ENCODE data around the gene SIX5. TPM values are rescaled to one million over a fixed set of nuclear protein-coding genes. Genes with fewer than 3 reads are reported as not detected.

SIX5 gene
- total and polyA plus RNA-seq, 2 donors, result 1.7 to 7.0 TPM

DNA sequence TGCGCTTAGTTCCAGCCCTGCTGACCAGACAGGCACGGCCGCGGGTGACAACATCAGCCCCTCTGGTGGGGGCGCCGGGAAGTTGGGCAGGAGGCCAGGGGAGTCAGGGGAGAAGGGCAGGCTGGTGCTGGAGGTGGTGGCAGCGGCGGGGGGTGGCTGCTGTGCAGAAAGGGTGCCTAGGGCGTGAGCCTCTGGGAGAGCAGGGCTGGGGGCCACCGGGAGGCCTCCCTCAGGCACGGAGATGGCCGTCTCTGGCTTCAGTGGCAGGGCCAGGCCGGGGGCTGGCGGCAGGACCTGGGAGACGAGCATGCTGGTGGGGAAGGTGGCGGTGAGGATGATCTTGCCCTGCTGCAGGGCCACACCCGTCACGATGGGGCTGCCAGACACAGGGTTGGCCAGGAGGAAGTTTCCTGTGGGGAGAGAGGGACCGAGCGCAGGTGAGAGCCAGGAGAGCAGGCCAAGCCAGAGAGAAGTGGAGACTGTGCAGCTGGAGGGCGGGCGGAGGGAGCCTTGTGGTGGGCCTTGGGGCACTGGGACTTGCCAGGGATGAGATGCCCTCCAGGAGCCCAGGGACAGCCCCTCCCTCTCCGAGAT is 3.3 kb downstream of the SIX5 start:
- 95% methylated on average over 23 of the region's 23 CpGs for whole genome bisulfite sequencing
- no peak overlapping the region for H3K4me3 ChIP-seq (ENCODE audit: low read length in 2 of 2)
- H3K4me1 ChIP-seq (ENCODE audit: control insufficient read depth in 2 of 2, insufficient read depth in 2 of 2, low read length in 2 of 2), result peaks cover 7 to 26% of the 10 kb centered on the region in 2 donors
- peaks cover 38 to 78% of the 10 kb centered on the region in 2 donors for H3K27me3 ChIP-seq (ENCODE audit: control insufficient read depth in 2 of 2, insufficient read depth in 1 of 2, low read length in 1 of 2)
- no peaks in the 10 kb centered on the region for H3K9me3 ChIP-seq (ENCODE audit: control insufficient read depth in 2 of 2, insufficient read depth in 1 of 2, low read length in 1 of 2)
- H3K36me3 ChIP-seq (ENCODE audit: control insufficient read depth in 2 of 2, insufficient read depth in 2 of 2, low read length in 1 of 2), result no peaks in the 10 kb centered on the region
- DNase-seq (ENCODE audit: low read depth in 6 of 9, low spot score in 9 of 9), result no peak
- no peak overlapping the region for H3K27ac ChIP-seq (ENCODE audit: low read depth in 1 of 2, low read length in 1 of 2)

DNA sequence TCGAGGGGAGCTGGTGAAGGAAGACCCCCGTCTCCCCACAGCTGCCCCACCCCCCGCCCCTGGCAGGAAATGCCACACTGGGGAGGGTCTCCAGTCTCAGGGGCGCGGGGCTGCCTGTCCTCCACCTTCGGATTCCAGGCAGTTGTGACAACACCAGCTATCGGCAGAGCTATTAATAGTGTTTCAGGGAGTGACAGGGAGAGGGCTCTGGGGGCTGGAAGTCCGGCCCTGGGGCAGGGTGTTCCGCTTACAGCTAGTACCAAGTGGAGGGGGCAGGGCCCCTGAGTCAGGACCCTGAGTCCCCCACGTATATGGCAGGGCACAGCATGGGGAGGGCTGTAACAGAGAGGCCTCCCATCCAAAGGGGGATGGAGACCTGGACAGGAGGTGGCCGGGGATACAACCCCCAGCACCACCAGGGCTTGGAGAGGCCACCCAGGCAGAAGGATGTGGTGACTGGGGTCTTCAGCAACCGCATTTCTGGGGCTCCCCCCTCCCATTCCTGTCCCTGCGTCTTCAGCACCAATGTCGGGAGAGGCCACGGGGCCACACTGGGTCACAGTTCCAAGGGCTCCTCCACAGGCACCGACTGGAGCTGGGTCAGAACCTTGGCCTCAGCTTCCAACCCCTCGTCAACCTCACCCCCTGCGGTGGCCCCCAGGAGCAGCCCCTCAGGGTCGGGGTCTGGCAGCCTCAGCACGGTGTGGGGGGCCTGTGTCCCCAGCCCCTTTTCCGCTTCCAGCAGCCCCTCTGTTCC is 3.9 kb downstream of the SIX5 start:
- no peak overlapping the region for H3K27ac ChIP-seq (ENCODE audit: low read depth in 1 of 2, low read length in 1 of 2)
- H3K36me3 ChIP-seq (ENCODE audit: control insufficient read depth in 2 of 2, insufficient read depth in 2 of 2, low read length in 1 of 2), result no peaks in the 10 kb centered on the region
- H3K27me3 ChIP-seq (ENCODE audit: control insufficient read depth in 2 of 2, insufficient read depth in 1 of 2, low read length in 1 of 2), result peaks cover 38 to 80% of the 10 kb centered on the region in 2 donors
- peaks cover 6 to 20% of the 10 kb centered on the region in 2 donors for H3K4me1 ChIP-seq (ENCODE audit: control insufficient read depth in 2 of 2, insufficient read depth in 2 of 2, low read length in 2 of 2)
- no peaks in the 10 kb centered on the region for H3K9me3 ChIP-seq (ENCODE audit: control insufficient read depth in 2 of 2, insufficient read depth in 1 of 2, low read length in 1 of 2)
- DNase-seq (ENCODE audit: low read depth in 6 of 9, low spot score in 9 of 9), result no peak
- H3K4me3 ChIP-seq (ENCODE audit: low read length in 2 of 2), result no peak overlapping the region
- WGBS, result 76% methylated on average over 21 of the region's 21 CpGs

DNA sequence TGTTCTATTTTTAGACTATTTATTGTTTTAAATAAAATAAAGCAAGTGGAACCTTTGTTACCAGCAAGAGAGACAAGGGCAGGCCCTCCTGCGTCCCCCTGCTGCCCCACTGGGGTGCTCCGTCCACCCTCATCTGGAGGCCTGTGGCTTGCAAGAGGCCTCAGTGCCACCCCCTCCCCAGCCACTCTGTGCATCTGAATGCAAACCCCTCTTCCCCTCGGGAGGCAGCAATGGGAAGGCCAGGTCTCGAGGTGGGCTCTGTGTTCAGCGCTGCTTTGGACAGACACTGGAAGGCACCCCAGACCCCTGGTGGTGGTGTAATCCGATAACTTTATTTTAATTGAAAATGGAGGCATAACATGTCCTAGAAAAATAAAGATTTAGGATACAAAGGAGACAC is 4.6 kb downstream of the SIX5 start:
- Histone ChIP-seq H3K4me1 (ENCODE audit: control insufficient read depth in 2 of 2, insufficient read depth in 2 of 2, low read length in 2 of 2) (peaks cover 6 to 14% of the 10 kb centered on the region in 2 donors), H3K27me3 (ENCODE audit: control insufficient read depth in 2 of 2, insufficient read depth in 1 of 2, low read length in 1 of 2) (peaks cover 38 to 83% of the 10 kb centered on the region in 2 donors), H3K9me3 (ENCODE audit: control insufficient read depth in 2 of 2, insufficient read depth in 1 of 2, low read length in 1 of 2) (no peaks in the 10 kb centered on the region), H3K36me3 (ENCODE audit: control insufficient read depth in 2 of 2, insufficient read depth in 2 of 2, low read length in 1 of 2) (no peaks in the 10 kb centered on the region), H3K27ac (ENCODE audit: low read depth in 1 of 2, low read length in 1 of 2) (no peak overlapping the region), H3K4me3 (ENCODE audit: low read length in 2 of 2) (no peak overlapping the region)
- 80% methylated on average over 6 of the region's 6 CpGs for WGBS
- no peak for DNase-seq (ENCODE audit: low read depth in 6 of 9, low spot score in 9 of 9)

DNA sequence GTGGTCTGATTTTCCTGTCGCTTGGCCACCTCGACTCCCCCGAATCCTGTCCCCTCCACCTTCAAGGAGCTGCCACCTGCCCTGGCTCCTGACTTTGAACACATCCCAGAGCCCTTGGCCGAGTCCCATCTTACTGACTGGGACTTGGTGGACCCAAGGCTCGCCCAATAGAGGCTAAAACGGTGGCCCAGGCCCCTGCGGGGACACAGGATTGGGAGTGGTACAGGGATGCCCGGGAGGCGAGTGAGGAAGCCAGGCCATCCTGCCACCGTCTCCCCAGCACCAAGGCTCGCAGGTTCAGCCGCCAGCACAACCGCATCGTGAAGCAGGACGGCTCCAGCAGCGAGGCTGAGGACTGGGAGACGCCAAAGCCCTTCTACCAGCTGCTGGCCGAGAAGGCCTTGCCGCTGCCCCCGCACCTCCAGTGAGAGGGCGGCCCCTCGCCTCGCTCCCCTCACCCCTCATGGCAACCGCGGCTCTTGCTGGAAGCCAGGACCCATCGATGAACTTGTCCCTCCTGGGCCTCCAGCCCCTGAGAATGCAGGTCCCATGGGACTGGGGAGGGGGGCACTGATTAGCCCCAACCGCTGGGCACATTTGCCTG is 5.3 kb downstream of the SIX5 start:
- WGBS, result 73% methylated on average over 27 of the region's 27 CpGs
- H3K4me1 ChIP-seq (ENCODE audit: control insufficient read depth in 2 of 2, insufficient read depth in 2 of 2, low read length in 2 of 2), result peaks cover 6 to 8% of the 10 kb centered on the region in 2 donors

DNA sequence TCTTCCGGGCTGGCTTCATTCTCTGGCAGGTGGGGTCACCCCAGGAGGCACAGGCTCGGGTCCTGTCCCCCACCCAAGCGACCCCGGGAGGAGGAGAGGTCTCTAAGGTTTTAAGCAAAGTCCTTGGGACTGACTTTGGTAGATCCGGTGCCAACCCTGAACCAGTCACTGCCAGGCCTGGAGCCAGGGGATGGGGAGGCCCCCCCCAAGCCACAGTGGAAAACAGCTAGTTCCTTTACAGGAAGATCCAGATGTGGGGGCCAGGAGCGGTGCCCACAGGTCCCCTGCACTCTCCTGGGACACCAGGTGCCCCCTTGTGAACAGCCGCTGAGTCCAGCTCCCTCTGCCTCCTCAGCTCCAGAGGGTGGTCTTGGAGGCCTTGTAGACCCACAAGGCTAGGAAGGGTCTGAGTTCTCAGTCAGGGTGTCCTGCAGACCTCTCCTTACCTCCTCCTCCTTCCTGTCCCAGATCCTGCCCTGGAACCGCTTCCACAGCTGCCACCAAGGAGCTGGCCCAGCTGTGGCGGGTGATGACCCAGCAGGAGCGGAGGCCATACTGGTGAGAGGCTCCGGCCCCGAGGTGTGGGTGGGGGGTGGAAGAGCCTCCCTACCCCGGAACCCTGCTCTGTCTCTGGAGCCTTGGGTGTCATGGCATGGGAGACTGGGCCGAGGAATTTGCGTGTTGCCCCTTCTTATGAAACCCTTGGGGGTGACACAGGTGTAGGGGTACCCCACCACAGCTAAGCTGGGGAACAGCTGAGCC is 6.0 kb downstream of the SIX5 start:
- no peaks in the 10 kb centered on the region for H3K9me3 ChIP-seq (ENCODE audit: control insufficient read depth in 2 of 2, insufficient read depth in 1 of 2, low read length in 1 of 2)
- H3K4me1 ChIP-seq (ENCODE audit: control insufficient read depth in 2 of 2, insufficient read depth in 2 of 2, low read length in 2 of 2), result peaks cover 4 to 6% of the 10 kb centered on the region in 2 donors
- H3K27ac ChIP-seq (ENCODE audit: low read depth in 1 of 2, low read length in 1 of 2), result no peak overlapping the region
- H3K36me3 ChIP-seq (ENCODE audit: control insufficient read depth in 2 of 2, insufficient read depth in 2 of 2, low read length in 1 of 2), result no peaks in the 10 kb centered on the region
- H3K27me3 ChIP-seq (ENCODE audit: control insufficient read depth in 2 of 2, insufficient read depth in 1 of 2, low read length in 1 of 2), result peaks cover 33 to 82% of the 10 kb centered on the region in 2 donors
- no peak overlapping the region for H3K4me3 ChIP-seq (ENCODE audit: low read length in 2 of 2)
- DNase-seq (ENCODE audit: low read depth in 6 of 9, low spot score in 9 of 9), result no peak
- 93% methylated on average over 15 of the region's 15 CpGs for WGBS

More for the DNA sequence above, 5.3 kb downstream of the SIX5 start:
- Histone ChIP-seq H3K27me3 (ENCODE audit: control insufficient read depth in 2 of 2, insufficient read depth in 1 of 2, low read length in 1 of 2) (peaks cover 38 to 86% of the 10 kb centered on the region in 2 donors), H3K27ac (ENCODE audit: low read depth in 1 of 2, low read length in 1 of 2) (no peak overlapping the region), H3K36me3 (ENCODE audit: control insufficient read depth in 2 of 2, insufficient read depth in 2 of 2, low read length in 1 of 2) (no peaks in the 10 kb centered on the region), H3K9me3 (ENCODE audit: control insufficient read depth in 2 of 2, insufficient read depth in 1 of 2, low read length in 1 of 2) (no peaks in the 10 kb centered on the region), H3K4me3 (ENCODE audit: low read length in 2 of 2) (no peak overlapping the region)
- no peak for DNase-seq (ENCODE audit: low read depth in 6 of 9, low spot score in 9 of 9)

DNA sequence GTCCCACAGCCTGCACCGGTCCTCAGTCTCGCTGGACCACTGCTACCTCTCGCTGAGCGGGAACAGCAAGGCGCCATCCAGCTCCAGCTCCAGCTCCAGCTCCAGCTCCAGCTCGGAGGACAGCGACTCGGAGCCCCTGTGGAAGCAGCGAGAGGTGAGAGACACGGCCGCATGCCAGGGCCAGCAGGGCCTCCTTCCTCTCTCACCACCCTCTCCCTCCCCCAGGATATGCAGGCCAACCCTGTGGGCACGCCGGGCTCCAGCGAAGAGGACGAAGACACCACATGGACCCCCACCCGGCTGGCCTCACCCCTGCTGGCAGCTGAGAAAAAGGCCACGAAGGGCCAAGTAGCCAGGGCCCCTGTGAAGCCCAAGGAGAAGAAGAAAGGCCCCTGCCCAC is 7.3 kb downstream of the SIX5 start:
- H3K27ac ChIP-seq (ENCODE audit: low read depth in 1 of 2, low read length in 1 of 2), result no peak overlapping the region
- DNase-seq (ENCODE audit: low read depth in 6 of 9, low spot score in 9 of 9), result no peak
- H3K4me3 ChIP-seq (ENCODE audit: low read length in 2 of 2), result no peak overlapping the region
- H3K27me3 ChIP-seq (ENCODE audit: control insufficient read depth in 2 of 2, insufficient read depth in 1 of 2, low read length in 1 of 2), result peaks cover 20 to 72% of the 10 kb centered on the region in 2 donors
- no peaks in the 10 kb centered on the region for H3K4me1 ChIP-seq (ENCODE audit: control insufficient read depth in 2 of 2, insufficient read depth in 2 of 2, low read length in 2 of 2)
- 84% methylated on average over 17 of the region's 17 CpGs for WGBS
- no peaks in the 10 kb centered on the region for H3K36me3 ChIP-seq (ENCODE audit: control insufficient read depth in 2 of 2, insufficient read depth in 2 of 2, low read length in 1 of 2)
- no peaks in the 10 kb centered on the region for H3K9me3 ChIP-seq (ENCODE audit: control insufficient read depth in 2 of 2, insufficient read depth in 1 of 2, low read length in 1 of 2)

DNA sequence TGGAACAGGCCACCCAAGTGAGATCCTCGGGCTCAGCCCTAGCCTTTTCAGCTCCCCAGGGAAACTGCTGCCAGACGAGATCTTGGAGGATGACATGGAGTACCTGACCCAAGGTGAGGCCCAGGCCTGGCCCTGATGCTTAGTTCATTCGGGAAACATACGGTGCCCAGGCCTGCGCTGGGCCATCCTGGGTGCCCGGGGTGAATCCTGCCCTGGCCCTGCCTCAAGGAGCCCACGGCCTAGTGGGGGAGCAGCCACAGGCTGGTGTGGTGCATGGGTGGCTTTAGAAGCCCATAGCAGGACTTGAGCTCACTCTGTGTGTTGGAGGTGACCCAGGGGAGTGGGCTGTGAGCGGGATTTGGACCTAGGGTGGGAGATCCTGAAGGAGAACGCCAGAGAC is 10.1 kb downstream of the SIX5 start:
- Histone ChIP-seq H3K27me3 (ENCODE audit: control insufficient read depth in 2 of 2, insufficient read depth in 1 of 2, low read length in 1 of 2) (peaks cover 0 to 50% of the 10 kb centered on the region in 2 donors), H3K4me3 (ENCODE audit: low read length in 2 of 2) (no peak overlapping the region), H3K27ac (ENCODE audit: low read depth in 1 of 2, low read length in 1 of 2) (no peak overlapping the region), H3K4me1 (ENCODE audit: control insufficient read depth in 2 of 2, insufficient read depth in 2 of 2, low read length in 2 of 2) (no peaks in the 10 kb centered on the region), H3K9me3 (ENCODE audit: control insufficient read depth in 2 of 2, insufficient read depth in 1 of 2, low read length in 1 of 2) (no peaks in the 10 kb centered on the region), H3K36me3 (ENCODE audit: control insufficient read depth in 2 of 2, insufficient read depth in 2 of 2, low read length in 1 of 2) (no peaks in the 10 kb centered on the region)
- no peak for DNase-seq (ENCODE audit: low read depth in 6 of 9, low spot score in 9 of 9)
- 93% methylated on average over 9 of the region's 9 CpGs for WGBS

DNA sequence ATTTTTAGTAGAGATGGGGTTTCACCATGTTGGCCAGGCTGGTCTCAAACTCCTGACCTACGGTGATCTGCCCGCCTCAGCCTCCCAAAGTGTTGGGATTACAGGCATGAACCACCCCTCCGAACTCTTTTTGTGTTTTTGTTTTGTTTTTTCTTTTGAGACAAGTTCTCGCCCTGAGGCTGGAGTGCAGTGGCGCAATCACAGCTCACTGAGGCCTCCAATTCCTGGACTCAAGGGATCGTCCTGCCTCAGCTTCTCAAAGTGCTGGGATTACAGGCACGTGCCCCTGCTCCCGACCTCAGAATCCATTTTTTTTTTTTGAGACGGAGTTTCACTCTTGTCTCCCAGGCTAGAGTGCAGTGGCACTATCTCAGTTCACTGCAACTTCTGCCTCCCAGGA is 11.4 kb downstream of the SIX5 start:
- Histone ChIP-seq H3K36me3 (ENCODE audit: control insufficient read depth in 2 of 2, insufficient read depth in 2 of 2, low read length in 1 of 2) (no peaks in the 10 kb centered on the region), H3K27me3 (ENCODE audit: control insufficient read depth in 2 of 2, insufficient read depth in 1 of 2, low read length in 1 of 2) (peaks cover 0 to 40% of the 10 kb centered on the region in 2 donors), H3K4me3 (ENCODE audit: low read length in 2 of 2) (no peak overlapping the region), H3K27ac (ENCODE audit: low read depth in 1 of 2, low read length in 1 of 2) (no peak overlapping the region), H3K9me3 (ENCODE audit: control insufficient read depth in 2 of 2, insufficient read depth in 1 of 2, low read length in 1 of 2) (no peaks in the 10 kb centered on the region), H3K4me1 (ENCODE audit: control insufficient read depth in 2 of 2, insufficient read depth in 2 of 2, low read length in 2 of 2) (no peaks in the 10 kb centered on the region)
- 91% methylated on average over 9 of the region's 9 CpGs for WGBS
- no peak for DNase-seq (ENCODE audit: low read depth in 6 of 9, low spot score in 9 of 9)

DNA sequence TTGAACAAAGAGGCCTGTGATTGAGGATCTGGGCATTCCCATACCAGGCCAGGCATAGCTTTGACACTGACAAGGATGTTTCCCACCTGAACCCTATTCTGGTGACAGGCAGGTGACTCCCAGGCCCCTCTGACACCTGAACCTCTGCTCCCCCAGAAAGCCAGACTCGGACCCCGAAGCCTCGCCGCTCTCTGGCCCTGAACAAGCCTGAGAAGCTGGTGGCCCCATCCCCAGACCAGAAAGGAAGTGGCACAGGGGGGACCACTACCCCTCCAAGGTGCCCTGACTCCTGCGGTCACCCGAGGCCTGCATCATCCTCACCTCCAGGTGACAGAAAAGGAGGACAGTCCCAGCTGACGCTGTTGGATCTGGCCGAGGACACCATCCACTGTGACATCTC is 14.7 kb downstream of the SIX5 start:
- no peak for DNase-seq (ENCODE audit: low read depth in 6 of 9, low spot score in 9 of 9)
- H3K4me1 ChIP-seq (ENCODE audit: control insufficient read depth in 2 of 2, insufficient read depth in 2 of 2, low read length in 2 of 2), result no peaks in the 10 kb centered on the region
- no peak overlapping the region for H3K27ac ChIP-seq (ENCODE audit: low read depth in 1 of 2, low read length in 1 of 2)
- H3K4me3 ChIP-seq (ENCODE audit: low read length in 2 of 2), result no peak overlapping the region
- no peaks in the 10 kb centered on the region for H3K9me3 ChIP-seq (ENCODE audit: control insufficient read depth in 2 of 2, insufficient read depth in 1 of 2, low read length in 1 of 2)
- H3K27me3 ChIP-seq (ENCODE audit: control insufficient read depth in 2 of 2, insufficient read depth in 1 of 2, low read length in 1 of 2), result peaks cover 0 to 22% of the 10 kb centered on the region in 2 donors
- H3K36me3 ChIP-seq (ENCODE audit: control insufficient read depth in 2 of 2, insufficient read depth in 2 of 2, low read length in 1 of 2), result no peaks in the 10 kb centered on the region
- WGBS, result 97% methylated on average over 8 of the region's 8 CpGs
